Peyer's patch (tissue), 4 donors: ENCODE data around the gene CNGA1. TPM values are rescaled to one million over a fixed set of nuclear protein-coding genes. Genes with fewer than 3 reads are reported as not detected.
A peak's percentile ranks its signal among the peaks of the same experiment; 100 is the strongest.

Experiments
- DNase-seq, 3 donors: peaks; one replicate each; pipeline ENCODE4 v3.0.0-alpha.2; 2017 to 2019
- H3K27ac ChIP-seq, 4 donors: fragments of 200-600 bp; sonication (generic); one replicate each; pipeline ENCODE4 v1.5.1; 2016 to 2019
- H3K27me3 ChIP-seq, 2 donors: fragments of 200-600 bp; sonication (generic); one replicate each; pipeline ENCODE4 v1.5.1; 2019
- H3K36me3 ChIP-seq, 3 donors: fragments of 200-600 bp; sonication (generic); one replicate each; pipeline ENCODE4 v1.5.1; 2016 to 2019
- H3K4me1 ChIP-seq, 4 donors: fragments of 200-600 bp; sonication (generic); one replicate each; pipeline ENCODE4 v1.5.1; 2016 to 2019
- H3K4me3 ChIP-seq, 4 donors: fragments of 200-600 bp; sonication (generic); 1 replicate in 3 of 4; 2 replicates in 1 of 4; pipeline ENCODE4 v1.5.1; 2016 to 2019; ENCODE audit warnings: mild to moderate bottlenecking in 1 of 4
- H3K9me3 ChIP-seq, 4 donors: fragments of 200-600 bp; sonication (generic); one replicate each; pipeline ENCODE4 v1.5.1; 2016 to 2019; ENCODE audit warnings: mild to moderate bottlenecking in 1 of 4
- CTCF ChIP-seq, 6 experiments: fragments of 450-650 bp in 4 of 6; fragments of 200-600 bp in 2 of 6; sonication (generic) in 1 of 6; IDR thresholded peaks; one replicate each; pipeline ENCODE4 v1.5.1; 2017 to 2019; ENCODE audit warnings: antibody characterized with exemption in 6 of 6, mild to moderate bottlenecking in 3 of 6, moderate library complexity in 1 of 6
- POLR2A ChIP-seq, 2 donors: fragments of 450-650 bp; IDR thresholded peaks; one replicate each; pipeline ENCODE4 v1.5.1; 2017; ENCODE audit warnings: antibody characterized with exemption in 2 of 2, mild to moderate bottlenecking in 2 of 2, moderate library complexity in 2 of 2
- total RNA-seq, 4 donors: library from RNA; depleted of rRNA; stranded (reverse); fragments of >200 nt; gene quantifications; one replicate each; pipeline ENCODE4 v1.1.0, GENCODE V29; 2016

Gene CNGA1
- 10 to 100 TPM in 2 of 4 donors, 1 to 10 TPM in 1, not detected in 1; 9.8 to 22.2 (median 11.7) TPM for total RNA-seq

- H3K27ac ChIP-seq: peak within 1 kb of the TSS; percentile 8 to 96 (median 78)
- no peaks in the 10 kb centered on the region for H3K36me3 ChIP-seq
- peaks cover 0 to 5% (median 2%) of the 10 kb centered on the region in 4 donors for H3K4me1 ChIP-seq
- H3K27me3 ChIP-seq: no peaks in the 10 kb centered on the region
- TF ChIP-seq POLR2A (IDR thresholded peaks at IDR 0.05) (peak; percentile 82 to 86), CTCF (IDR thresholded peaks at IDR 0.05) (peak in 4 of 6 experiments; percentile 3 to 21 (median 8))
- H3K4me3 ChIP-seq: peak within 1 kb of the TSS; percentile 46 to 81 (median 70)
- peak; percentile 63 to 95 (median 92) for DNase-seq
- no peaks in the 10 kb centered on the region for H3K9me3 ChIP-seq
Observed at GRCh38 chr4:48016141-48017107, at the start of gene CNGA1, which contains the start of gene NIPAL1. Gene CNGA1 (minus strand): TSS chr4:48016681. CDS start chr4:47952689, 63,992 bp downstream. Gene NIPAL1 (plus strand): TSS chr4:48016772. CDS start chr4:48016840, 68 bp downstream.

GRCh38 chr4:48065587-48066052 is 49.1 kb upstream of the CNGA1 start:
- no peaks in the 10 kb centered on the region for H3K36me3 ChIP-seq
- no peaks in the 10 kb centered on the region for H3K4me1 ChIP-seq
- no peaks in the 10 kb centered on the region for H3K27me3 ChIP-seq
- no peak for DNase-seq
- no peak overlapping the region for H3K27ac ChIP-seq
- H3K4me3 ChIP-seq: no peak overlapping the region
- H3K9me3 ChIP-seq: no peaks in the 10 kb centered on the region
- TF ChIP-seq CTCF (IDR thresholded peaks at IDR 0.05): no peak
- no peak for TF ChIP-seq POLR2A (IDR thresholded peaks at IDR 0.05)

- H3K4me3 ChIP-seq: no peak overlapping the region
- no peak for TF ChIP-seq POLR2A (IDR thresholded peaks at IDR 0.05)
- TF ChIP-seq CTCF (IDR thresholded peaks at IDR 0.05): no peak
- H3K27ac ChIP-seq: no peak overlapping the region
- H3K27me3 ChIP-seq: no peaks in the 10 kb centered on the region
- no peak for DNase-seq
- no peaks in the 10 kb centered on the region for H3K4me1 ChIP-seq
- no peaks in the 10 kb centered on the region for H3K36me3 ChIP-seq
- no peaks in the 10 kb centered on the region for H3K9me3 ChIP-seq
Observed at GRCh38 chr4:48064349-48064748, 47.9 kb upstream of the CNGA1 start.

GRCh38 chr4:48058617-48059530 is 42.4 kb upstream of the CNGA1 start:
- H3K9me3 ChIP-seq: no peaks in the 10 kb centered on the region
- no peak for TF ChIP-seq CTCF (IDR thresholded peaks at IDR 0.05)
- TF ChIP-seq POLR2A (IDR thresholded peaks at IDR 0.05): no peak
- H3K36me3 ChIP-seq: no peaks in the 10 kb centered on the region
- H3K27me3 ChIP-seq: no peaks in the 10 kb centered on the region
- DNase-seq: no peak
- no peak overlapping the region for H3K27ac ChIP-seq
- H3K4me3 ChIP-seq: no peak overlapping the region
- H3K4me1 ChIP-seq: no peaks in the 10 kb centered on the region

- DNase-seq: no peak
- Histone ChIP-seq H3K4me1 (peaks cover 0 to 19% (median 17%) of the 10 kb centered on the region in 4 donors), H3K36me3 (no peaks in the 10 kb centered on the region), H3K27ac (no peak overlapping the region), H3K27me3 (no peaks in the 10 kb centered on the region), H3K4me3 (no peak overlapping the region), H3K9me3 (no peaks in the 10 kb centered on the region)
- TF ChIP-seq POLR2A (IDR thresholded peaks at IDR 0.05) (no peak), CTCF (IDR thresholded peaks at IDR 0.05) (no peak)
Observed at GRCh38 chr4:48051078-48051477, 34.6 kb upstream of the CNGA1 start.
